Loucy (cell line): ENCODE results near the gene SDR42E2.

ENCODE experiments used
- H2AFZ ChIP-seq: fragments of 200-600 bp; sonication (generic); 2 replicates; pipeline ENCODE4 v1.6.0; 2016; ENCODE audit warnings: antibody characterized with exemption, mild to moderate bottlenecking, low read length, moderate library complexity
- H3F3A ChIP-seq: fragments of 200-600 bp; 2 replicates; pipeline ENCODE4 v1.6.0; 2016; ENCODE audit warnings: antibody characterized with exemption, low read depth, mild to moderate bottlenecking
- H3K27me3 ChIP-seq: fragments of 200-600 bp; sonication (generic); 2 replicates; pipeline ENCODE4 v1.6.1; 2014; ENCODE audit warnings: low read length, mild to moderate bottlenecking; ENCODE audit not compliant: insufficient read depth, poor library complexity, severe bottlenecking
- H3K36me3 ChIP-seq: fragments of 200-600 bp; sonication (generic); 2 replicates; pipeline ENCODE4 v1.6.1; 2016; ENCODE audit warnings: low read length; ENCODE audit not compliant: insufficient read depth
- H3K4me1 ChIP-seq: fragments of 200-600 bp; sonication (generic); 2 replicates; pipeline ENCODE4 v1.5.1; 2014; ENCODE audit warnings: low read length, mild to moderate bottlenecking; ENCODE audit not compliant: insufficient read depth, poor library complexity, severe bottlenecking
- H3K4me2 ChIP-seq: fragments of 200-600 bp; sonication (generic); 2 replicates; pipeline ENCODE4 v1.6.0; 2014; ENCODE audit warnings: antibody characterized with exemption, low read length, low read depth, mild to moderate bottlenecking; ENCODE audit not compliant: poor library complexity, severe bottlenecking
- H3K4me3 ChIP-seq: fragments of 200-600 bp; sonication (generic); 2 replicates; pipeline ENCODE4 v1.5.1; 2014; ENCODE audit warnings: low read length, mild to moderate bottlenecking, mixed read lengths; ENCODE audit not compliant: poor library complexity, severe bottlenecking
- H3K79me2 ChIP-seq: fragments of 200-600 bp; sonication (generic); 2 replicates; pipeline ENCODE4 v1.6.1; 2014; ENCODE audit warnings: low read length; ENCODE audit not compliant: insufficient read depth
- H3K9ac ChIP-seq: fragments of 200-600 bp; sonication (generic); 2 replicates; pipeline ENCODE4 v1.6.0; 2014; ENCODE audit warnings: mild to moderate bottlenecking, low read depth, low read length, moderate library complexity; ENCODE audit not compliant: poor library complexity, severe bottlenecking
- H3K9me2 ChIP-seq: fragments of 200-600 bp; sonication (generic); replicated peaks from 2 replicates; pipeline ENCODE4 v1.6.1; 2016; ENCODE audit warnings: low read depth, low read length, mixed read lengths
- H3K9me3 ChIP-seq: fragments of 200-600 bp; sonication (generic); 2 replicates; pipeline ENCODE4 v1.6.1; 2014; ENCODE audit warnings: mild to moderate bottlenecking, antibody characterized with exemption, low read length, low read depth; ENCODE audit not compliant: insufficient read depth
- H4K20me1 ChIP-seq: fragments of 200-600 bp; sonication (generic); 2 replicates; pipeline ENCODE4 v1.6.0; 2014; ENCODE audit warnings: antibody characterized with exemption, low read length, mild to moderate bottlenecking; ENCODE audit not compliant: insufficient read depth, poor library complexity, severe bottlenecking
- EZH2phosphoT487 ChIP-seq: fragments of 200-600 bp; IDR thresholded peaks from 2 replicates; pipeline ENCODE4 v1.6.1; 2018; ENCODE audit warnings: antibody characterized with exemption, mild to moderate bottlenecking, moderate library complexity, borderline replicate concordance
- TF ChIP-seq, protein P1 (sequence below): fragments of 200-600 bp; sonication (generic); conservative IDR thresholded peaks from 2 replicates; pipeline ENCODE4 v1.5.1; 2014; ENCODE audit warnings: mild to moderate bottlenecking, antibody characterized with exemption, low read length

SDR42E2 gene

DNA sequence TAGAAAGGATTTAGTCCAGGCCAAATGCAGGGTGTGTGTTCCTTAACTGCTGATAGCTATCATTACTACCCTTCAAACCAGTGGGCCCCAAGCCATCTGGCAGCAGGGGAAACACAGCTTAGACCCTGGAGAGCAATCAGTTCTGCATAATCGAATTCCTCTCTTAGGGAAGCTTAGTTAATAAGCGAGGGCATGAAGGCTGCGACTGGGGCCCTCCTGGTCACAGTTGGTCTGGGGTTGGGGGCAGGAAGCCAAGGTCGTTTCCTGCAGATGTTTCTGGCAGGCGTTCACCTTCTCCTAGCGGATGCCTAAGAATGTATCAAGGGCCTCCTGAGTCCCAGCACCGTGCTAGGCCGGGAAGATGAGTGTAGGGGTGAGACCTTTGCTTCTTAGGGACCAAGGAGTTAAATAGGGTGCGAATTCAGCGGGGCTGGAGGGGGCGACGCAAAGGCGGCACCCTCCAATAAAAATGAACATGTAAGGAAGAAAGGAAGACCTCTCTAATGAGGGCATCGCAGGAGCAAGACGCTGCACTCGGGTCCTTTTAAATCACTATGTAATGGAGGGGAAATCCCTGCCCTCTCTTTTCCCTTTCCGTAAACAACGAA lies 27.3 kb downstream of the SDR42E2 start:
- H3K4me2 ChIP-seq, result peak overlapping the region; percentile 97
- no peaks in the 10 kb centered on the region for H3K36me3 ChIP-seq
- no peaks in the 10 kb centered on the region for H3K9me2 ChIP-seq
- H3K79me2 ChIP-seq, result no peaks in the 10 kb centered on the region
- H3K4me3 ChIP-seq, result peak overlapping the region; percentile 80
- peak overlapping the region; percentile 90 for H3K9ac ChIP-seq
- H4K20me1 ChIP-seq, result no peaks in the 10 kb centered on the region
- peaks cover 35% of the 10 kb centered on the region for H3K4me1 ChIP-seq
- H2AFZ ChIP-seq, result peak overlapping the region; percentile 36
- H3K27me3 ChIP-seq, result no peaks in the 10 kb centered on the region
- TF ChIP-seq, protein P1, sequence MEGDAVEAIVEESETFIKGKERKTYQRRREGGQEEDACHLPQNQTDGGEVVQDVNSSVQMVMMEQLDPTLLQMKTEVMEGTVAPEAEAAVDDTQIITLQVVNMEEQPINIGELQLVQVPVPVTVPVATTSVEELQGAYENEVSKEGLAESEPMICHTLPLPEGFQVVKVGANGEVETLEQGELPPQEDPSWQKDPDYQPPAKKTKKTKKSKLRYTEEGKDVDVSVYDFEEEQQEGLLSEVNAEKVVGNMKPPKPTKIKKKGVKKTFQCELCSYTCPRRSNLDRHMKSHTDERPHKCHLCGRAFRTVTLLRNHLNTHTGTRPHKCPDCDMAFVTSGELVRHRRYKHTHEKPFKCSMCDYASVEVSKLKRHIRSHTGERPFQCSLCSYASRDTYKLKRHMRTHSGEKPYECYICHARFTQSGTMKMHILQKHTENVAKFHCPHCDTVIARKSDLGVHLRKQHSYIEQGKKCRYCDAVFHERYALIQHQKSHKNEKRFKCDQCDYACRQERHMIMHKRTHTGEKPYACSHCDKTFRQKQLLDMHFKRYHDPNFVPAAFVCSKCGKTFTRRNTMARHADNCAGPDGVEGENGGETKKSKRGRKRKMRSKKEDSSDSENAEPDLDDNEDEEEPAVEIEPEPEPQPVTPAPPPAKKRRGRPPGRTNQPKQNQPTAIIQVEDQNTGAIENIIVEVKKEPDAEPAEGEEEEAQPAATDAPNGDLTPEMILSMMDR, result no peak
- no peak for TF ChIP-seq EZH2phosphoT487
- no peaks in the 10 kb centered on the region for H3K9me3 ChIP-seq
- 0 out of 2 replicates have a peak, but pooled peaks cover 6% of the 10 kb centered on the region for H3F3A ChIP-seq

DNA sequence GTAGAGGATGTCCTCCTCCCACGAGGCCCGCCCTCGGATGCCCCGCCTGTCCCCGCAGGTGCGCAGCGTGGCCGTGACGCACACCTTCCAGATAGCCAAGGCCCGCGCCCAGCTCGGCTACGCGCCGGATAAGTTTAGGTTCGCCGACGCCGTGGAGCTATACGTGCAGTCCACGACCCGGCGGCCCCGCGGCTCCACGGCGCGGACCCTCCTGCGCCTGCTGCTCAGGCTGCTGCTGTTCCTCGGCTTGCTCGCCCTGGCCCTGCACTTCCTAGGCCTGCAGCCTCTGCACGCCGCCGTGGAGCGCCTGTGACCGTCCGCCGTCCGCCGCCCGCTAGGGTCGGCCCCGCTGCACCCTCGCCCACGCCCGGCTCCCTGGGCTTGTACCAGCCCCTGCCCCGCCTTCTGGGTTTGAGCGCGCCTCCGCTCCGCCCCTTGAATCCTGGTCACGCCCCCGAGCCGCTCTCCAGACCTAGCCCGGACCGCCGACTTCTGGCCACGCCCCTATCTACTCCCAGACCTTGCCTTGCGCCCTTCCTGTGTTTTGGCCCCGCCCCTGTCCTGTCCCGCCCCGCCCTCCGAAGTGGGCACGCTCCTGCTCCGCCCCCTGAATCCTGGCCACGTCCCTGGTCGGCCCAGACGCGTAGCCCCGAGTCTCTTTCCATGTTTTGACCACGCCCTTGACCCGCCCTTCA lies 27.9 kb downstream of the SDR42E2 start:
- TF ChIP-seq, protein P1, result no peak
- TF ChIP-seq EZH2phosphoT487, result no peak
- Histone ChIP-seq H3K4me3 (peak overlapping the region; percentile 80), H3K27me3 (no peaks in the 10 kb centered on the region), H3K9me2 (no peaks in the 10 kb centered on the region), H4K20me1 (no peaks in the 10 kb centered on the region), H3K36me3 (no peaks in the 10 kb centered on the region), H3K79me2 (no peaks in the 10 kb centered on the region), H3K4me2 (peak overlapping the region; percentile 97), H3K4me1 (peaks cover 38% of the 10 kb centered on the region), H3K9me3 (no peaks in the 10 kb centered on the region), H3F3A (0 out of 2 replicates have a peak, but pooled peaks cover 6% of the 10 kb centered on the region), H2AFZ (peak overlapping the region; percentile 36), H3K9ac (peak overlapping the region; percentile 90)

DNA sequence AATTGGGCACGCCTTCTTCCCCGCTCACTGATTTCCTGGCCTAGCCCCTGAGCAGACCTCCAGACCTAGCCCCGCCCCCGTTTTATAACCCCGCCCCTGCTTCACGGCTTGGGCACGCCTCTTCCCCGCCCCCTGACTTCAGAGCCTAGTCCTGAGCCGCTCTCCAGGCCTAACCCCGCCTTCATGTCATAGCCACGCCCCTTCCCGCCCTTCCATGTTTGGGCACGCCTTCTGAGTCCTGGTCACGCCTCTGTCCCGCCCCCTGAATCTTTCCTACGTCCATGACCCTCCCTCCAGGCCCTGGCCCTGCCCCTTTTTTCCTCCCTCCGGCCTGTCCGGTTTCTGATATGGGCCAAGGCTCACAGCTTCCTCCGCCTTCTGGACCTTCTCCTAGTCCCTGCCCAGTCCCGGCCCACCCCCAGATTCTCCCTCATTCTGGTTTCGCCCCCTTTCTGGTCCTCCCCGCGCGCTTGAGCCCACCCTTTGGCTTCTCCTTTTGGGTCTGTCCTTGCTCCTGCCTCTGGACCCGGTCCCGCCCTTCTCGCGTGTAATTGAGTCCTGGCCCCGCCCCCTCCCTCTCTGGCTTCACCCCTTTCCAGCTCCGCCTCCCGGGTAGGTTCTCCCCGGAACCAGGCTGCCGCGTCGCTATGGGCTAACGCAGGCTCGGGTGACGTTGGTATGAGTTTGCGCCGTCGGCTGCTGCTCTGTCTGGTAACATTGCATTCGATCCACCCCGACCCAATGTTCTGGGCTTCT lies 28.6 kb downstream of the SDR42E2 start:
- Histone ChIP-seq H3K9me3 (no peaks in the 10 kb centered on the region), H3K4me2 (peak overlapping the region; percentile 93), H2AFZ (peak overlapping the region; percentile 92), H3K79me2 (no peaks in the 10 kb centered on the region), H3K9ac (peak overlapping the region; percentile 72), H3K36me3 (no peaks in the 10 kb centered on the region), H3K27me3 (no peaks in the 10 kb centered on the region), H3K4me3 (peak overlapping the region; percentile 80), H4K20me1 (no peaks in the 10 kb centered on the region), H3K9me2 (no peaks in the 10 kb centered on the region), H3K4me1 (peaks cover 40% of the 10 kb centered on the region), H3F3A (0 out of 2 replicates have a peak, but pooled peaks cover 6% of the 10 kb centered on the region)
- no peak for TF ChIP-seq EZH2phosphoT487
- TF ChIP-seq, protein P1, result no peak
